ENCODE results near the gene NLGN4X.
"Not testable (repeated sequence)": the region's sequence is repeated elsewhere in the genome, so short reads cannot be mapped to it uniquely, and the experiment has no call there.

Gene NLGN4X

DNA sequence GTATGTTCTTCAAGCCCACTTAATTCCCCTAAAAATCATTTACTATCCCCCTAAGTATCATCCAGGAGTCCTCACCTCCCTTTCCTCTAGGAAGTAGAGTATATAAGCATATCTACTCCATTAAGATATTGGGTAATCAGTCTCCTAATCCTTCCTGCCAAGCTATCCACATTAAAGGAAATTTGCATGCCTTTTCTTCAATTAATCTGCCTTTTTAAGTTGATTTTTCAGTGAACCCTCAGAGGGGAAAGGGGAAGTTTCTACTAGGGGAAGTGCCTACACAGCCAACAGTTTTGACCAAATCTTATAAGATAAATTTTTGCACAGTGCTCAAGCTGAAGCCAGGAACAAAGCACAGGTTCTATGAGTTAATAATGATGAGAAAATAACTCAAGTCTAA, 222.8 kb downstream of the NLGN4X start:
- no peak for DNase-seq (ENCODE audit: low spot score)

DNA sequence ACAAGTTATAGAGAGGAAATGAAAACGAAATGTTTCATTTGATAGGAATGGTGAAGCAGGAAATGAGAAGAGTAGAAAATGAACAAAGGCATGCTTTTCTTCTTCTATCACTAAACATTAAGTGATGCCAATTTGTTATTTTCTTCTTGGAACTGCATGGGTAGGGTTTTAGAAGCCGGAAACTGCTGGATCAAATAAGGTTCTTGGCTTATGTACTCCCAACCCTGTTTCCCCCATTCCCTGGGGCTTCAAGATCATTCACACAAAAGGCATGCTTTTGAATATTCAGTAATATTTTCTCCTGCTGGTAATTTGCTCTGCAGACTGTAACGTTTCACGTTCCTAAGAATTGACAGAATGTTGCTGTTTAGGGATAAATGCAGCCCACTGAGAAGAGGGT, 224.1 kb downstream of the NLGN4X start:
- no peak for DNase-seq (ENCODE audit: low spot score)

DNA sequence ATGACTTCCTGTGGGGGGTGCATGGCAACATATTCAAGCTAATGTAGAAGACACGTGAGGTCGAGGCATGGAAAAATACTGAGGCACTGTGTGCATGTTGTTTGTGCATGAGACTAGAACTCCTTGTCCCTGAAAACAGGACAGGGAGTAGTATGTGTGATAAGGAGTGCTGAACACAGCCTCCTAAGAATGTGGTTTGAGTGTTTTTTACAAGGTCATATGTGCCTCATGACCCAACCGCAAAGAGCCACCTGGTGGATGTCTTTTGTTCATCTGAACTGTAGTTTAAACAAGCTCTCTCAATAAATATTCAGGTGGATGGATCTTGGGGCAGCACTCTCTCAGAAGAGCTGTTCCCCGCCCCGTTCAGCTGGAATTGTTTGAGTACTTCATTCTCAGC, 226.6 kb downstream of the NLGN4X start:
- DNase-seq (ENCODE audit: low spot score): no peak

DNA sequence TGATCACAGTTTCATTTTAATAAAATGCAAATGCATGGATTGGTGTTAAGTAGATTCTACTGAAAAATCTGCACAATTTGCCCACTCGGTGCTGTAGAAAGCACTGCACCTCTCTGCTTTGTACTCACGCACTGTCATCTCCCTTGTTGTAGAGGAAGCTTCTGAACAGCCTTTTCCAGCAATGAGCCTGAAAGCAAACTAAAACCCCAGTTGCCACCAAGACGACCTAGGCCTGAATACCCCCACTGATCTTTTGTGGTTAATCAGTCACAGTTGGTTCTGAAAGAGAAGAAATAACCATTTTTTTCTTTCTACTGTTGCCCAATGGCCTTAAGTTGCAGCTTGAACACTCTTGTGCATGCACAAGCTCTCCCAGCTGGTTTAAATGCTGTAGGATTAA, 229.8 kb downstream of the NLGN4X start:
- no peak for DNase-seq (ENCODE audit: low spot score)

GRCh38 chrX:5998456-5998855, 230.2 kb downstream of the NLGN4X start:
- DNase-seq (ENCODE audit: low spot score): no peak

DNA sequence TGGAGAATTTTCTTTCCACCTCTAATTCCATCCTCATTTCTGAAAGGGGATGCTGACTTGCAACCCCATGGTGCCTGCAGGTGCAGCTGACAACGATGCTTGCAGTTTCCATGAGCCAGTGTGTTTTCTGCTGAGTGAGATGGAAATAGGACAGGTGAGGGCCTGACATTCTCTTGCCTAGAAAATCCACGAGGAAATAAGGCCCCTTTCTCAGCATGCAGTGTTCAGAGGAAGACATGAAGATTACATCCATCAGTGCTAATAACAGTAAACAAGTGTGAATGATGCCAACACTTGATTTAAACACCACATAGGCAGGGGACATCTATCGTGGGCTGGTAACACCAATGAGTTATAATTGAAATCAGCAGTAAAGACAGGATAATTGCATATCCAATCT, 237.3 kb downstream of the NLGN4X start:
- DNase-seq (ENCODE audit: low spot score): no peak

DNA sequence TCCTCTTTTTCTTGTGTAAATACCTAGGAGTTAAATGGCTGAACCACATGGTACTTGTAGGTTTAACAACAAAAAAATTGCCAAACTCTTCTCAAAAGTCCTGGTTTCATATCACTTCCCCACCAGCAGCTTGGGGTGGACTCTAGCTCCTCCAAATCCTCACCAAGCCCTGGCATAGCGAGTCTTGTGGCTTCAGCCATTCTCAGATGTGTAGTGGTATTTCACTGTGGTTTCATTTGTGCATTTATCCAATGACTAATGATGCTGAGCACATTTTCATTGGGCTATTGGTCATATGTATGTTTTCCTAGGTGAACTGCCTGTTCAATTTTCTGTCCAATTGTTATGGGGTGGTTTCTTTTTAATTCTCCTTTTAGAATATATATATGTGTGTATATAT, 249.3 kb downstream of the NLGN4X start:
- no peak for DNase-seq (ENCODE audit: low spot score)

DNA sequence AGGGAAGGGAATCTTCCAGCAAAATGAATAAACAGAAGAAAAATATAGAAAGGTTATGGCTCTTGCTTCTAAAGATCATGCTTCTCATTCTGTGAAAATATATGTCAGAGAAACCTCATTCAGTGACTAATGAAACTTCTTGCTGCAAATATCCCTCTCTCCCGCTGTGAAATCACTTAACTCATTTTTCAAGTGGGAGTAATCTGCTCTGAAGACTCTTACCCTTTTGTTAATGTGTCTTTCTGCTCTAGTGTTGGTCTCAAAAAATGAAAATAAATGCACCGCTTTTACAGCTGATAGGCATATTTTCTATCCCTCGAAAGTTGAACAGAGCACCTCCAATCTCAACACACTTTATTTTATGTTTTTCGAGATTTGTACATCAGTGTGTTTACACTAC, 252.3 kb downstream of the NLGN4X start:
- no peak for DNase-seq (ENCODE audit: low spot score)

- no peak for DNase-seq (ENCODE audit: low spot score)
Observed at GRCh38 chrX:5971300-5971699, 257.4 kb downstream of the NLGN4X start.

GRCh38 chrX:5965406-5965805, 263.3 kb downstream of the NLGN4X start:
- DNase-seq (ENCODE audit: low spot score): no peak

DNA sequence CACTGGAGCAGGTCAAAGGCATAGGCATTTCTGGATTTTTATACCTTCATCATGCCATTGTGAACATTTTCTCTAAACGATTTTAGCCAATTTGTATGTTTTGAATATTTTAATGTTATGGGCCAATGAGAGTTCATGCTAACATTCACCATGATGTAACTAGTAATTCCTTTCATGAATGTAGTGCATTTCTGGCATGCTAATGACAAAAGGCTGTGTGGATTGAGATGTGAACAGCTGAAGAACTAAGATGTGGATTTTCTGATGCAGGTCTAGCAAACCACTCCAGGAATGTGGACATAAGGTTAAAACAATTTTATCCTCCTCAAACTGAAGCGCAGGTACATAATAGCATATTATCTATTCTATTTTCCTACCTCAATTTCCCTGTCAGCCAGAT, 269.4 kb downstream of the NLGN4X start:
- DNase-seq (ENCODE audit: low spot score): no peak

GRCh38 chrX:5958523-5958922, 270.1 kb downstream of the NLGN4X start:
- DNase-seq (ENCODE audit: low spot score): no peak

- no peak for DNase-seq (ENCODE audit: low spot score)
Observed at GRCh38 chrX:5957506-5957905, 271.2 kb downstream of the NLGN4X start.

- no peak for DNase-seq (ENCODE audit: low spot score)
Observed at GRCh38 chrX:5936438-5936837, 292.2 kb downstream of the NLGN4X start.

- no peak for DNase-seq (ENCODE audit: low spot score)
Observed at GRCh38 chrX:5928224-5928623, 300.4 kb downstream of the NLGN4X start.

- no peak for DNase-seq (ENCODE audit: low spot score)
Observed at GRCh38 chrX:5916945-5917344, 311.7 kb downstream of the NLGN4X start.

DNA sequence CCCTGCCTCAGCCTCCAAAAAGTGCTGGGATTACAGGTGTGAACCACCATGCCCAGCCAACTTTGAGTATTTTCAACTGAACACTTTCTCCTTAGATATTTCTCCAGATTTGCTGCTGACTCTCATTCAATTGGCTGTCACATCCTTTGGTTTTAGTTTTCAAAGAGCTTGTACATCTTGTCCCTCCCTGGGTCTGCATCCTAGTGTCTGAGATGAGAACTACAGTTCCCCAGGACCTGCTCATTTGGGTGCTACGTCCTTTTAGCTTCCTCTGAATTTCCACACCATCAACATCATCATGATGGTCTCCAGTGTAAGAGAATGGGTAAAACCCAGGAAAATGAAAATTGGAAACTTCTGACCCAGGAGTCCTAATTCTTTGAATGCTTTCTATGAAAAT, 312.9 kb downstream of the NLGN4X start:
- DNase-seq (ENCODE audit: low spot score): no peak

DNA sequence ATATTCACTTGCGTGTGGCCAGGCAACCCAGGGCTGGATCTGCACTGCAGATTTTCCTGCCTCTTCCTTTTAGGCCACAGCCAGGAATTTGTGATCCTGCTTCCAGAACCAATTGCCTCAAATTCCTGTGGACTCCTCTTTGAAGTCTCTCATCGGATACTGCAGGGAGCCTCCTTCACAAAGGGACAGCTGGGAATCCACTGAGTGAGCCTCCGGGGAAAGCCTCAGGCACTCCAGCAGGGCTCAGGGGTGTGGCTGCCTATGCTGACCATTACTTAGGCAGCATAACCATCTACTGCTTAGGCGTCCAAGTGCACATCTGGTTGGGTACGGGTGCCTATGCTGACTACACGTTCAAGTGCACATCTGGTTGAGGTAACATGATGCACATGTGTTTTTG, 321.5 kb downstream of the NLGN4X start:
- no peak for DNase-seq (ENCODE audit: low spot score)

- DNase-seq (ENCODE audit: low spot score): not testable (repeated sequence)
Observed at GRCh38 chrX:5903586-5904190, 325.0 kb downstream of the NLGN4X start.

GRCh38 chrX:5898463-5898862, 330.2 kb downstream of the NLGN4X start:
- no peak for DNase-seq (ENCODE audit: low spot score)

DNA sequence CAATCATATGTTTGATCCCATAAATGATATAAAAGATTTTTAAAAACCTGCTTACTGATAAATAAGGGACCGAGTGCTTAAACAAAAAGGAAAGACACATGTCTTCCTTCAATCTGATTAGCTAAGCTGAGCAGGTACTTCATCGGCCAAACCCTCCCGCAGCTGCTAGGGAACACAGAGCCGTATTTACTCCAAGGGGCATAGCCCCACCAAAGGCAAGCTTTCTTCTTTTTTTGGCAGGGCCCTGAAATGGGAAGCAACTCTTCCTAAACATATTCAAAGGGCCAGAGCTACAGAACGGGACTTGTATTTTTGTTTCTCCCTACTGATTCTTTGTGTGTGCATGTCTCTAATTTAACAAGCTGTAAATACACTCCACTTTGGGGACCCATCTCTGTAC, 337.3 kb downstream of the NLGN4X start:
- no peak for DNase-seq (ENCODE audit: low spot score)

DNA sequence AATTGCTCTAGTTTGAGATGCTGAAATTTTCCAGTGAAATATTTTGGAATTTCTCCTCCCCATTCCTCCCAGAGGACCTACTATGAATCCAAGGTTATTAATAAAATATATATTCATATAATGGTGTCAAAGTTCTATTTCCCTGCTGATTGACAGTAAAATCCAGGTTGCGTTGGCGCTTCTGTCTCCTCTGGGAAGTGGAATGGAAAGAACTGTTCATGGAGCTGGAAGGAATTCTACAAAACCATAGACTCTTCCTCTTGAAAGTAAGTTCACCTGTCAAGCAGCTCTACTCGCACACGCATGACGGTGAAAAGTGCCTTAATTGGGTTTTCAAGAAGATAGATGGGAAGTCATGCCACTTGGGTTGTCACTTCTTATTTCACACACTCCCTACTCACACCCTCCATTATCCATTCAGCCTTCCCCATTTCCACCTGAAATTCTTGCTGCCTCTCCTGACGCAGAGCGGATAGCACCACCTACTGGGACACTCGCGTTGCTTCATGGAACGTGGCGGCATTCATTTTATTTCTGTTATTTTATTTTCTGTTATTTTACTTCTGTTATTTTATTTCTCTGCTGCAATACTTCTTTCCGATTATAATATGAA, 351.6 kb downstream of the NLGN4X start:
- DNase-seq (ENCODE audit: low spot score): peak; percentile 10

- no peak for DNase-seq (ENCODE audit: low spot score)
Observed at GRCh38 chrX:5870238-5870637, 358.4 kb downstream of the NLGN4X start.

DNA sequence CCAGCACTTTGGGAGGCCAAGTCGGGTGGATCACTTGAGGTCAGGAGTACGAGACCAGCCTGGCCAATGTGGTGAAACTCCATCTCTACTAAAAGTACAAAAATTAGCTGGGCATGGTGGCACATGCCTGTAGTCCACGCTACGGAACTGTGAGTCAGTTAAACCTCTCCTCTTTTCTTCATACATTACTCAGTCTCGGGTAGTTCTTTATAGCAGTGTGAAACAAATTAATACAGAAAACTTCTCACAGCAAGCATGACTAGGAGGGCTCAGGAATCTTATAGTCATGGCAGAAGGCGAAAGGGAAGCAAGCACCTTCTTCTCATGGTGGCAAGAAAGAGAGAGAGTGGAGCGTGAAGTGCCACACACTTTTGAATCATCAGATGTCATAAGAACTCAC, 358.9 kb downstream of the NLGN4X start:
- no peak for DNase-seq (ENCODE audit: low spot score)
